Esophagus mucosa (tissue), 1 donor: ENCODE data around the gene ASTN2. TPM values are rescaled to one million over a fixed set of nuclear protein-coding genes. Genes with fewer than 3 reads are reported as not detected.

Source experiments
- ATAC-seq: fragments of 200-7000 bp; cut with Tn5 transposase; one replicate; pipeline ENCODE4 v1.9.1; 2020
- total RNA-seq: library from RNA; stranded (reverse); gene quantifications from one replicate; pipeline ENCODE4 v1.2.4, GENCODE V29; 2023
- donor health status: DM: yes; HTN: yes; CAD: no.

Gene ASTN2
- total RNA-seq, 1 donor from 2014 or later, result 1.00 TPM

DNA sequence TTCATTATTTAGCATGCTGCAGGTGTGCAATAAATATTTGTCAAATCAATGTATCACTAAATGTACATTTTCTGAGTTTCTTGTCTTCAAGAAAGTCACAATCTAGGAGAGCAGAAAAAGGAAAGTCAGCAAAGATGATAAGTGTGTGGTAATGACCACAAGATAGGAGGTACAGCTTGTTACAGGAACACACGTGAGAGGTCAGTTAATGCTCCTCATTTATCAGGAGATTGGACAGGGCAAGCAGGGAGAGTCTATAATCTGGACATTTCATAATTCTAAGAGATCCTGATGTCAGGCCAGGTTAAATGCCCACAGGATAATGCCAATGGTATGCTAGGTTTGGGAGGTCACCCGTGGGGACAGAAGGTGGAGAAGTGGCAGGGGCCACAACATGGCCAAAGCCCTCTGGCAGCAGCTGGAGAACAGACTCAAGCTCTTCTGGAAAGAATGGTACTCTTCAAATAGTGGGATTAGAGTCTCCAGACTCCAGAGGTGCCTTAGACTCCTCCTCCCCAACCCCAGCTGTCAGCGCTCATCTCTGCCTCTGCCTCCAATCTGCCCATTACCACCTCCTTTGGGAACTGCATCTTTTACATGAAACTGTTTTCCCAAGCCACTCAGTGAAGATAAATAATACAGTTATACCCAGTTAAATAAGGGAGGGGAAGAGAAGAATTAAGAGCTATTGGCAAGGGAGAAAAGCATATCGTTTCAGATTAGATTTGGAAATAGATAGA lies 114.3 kb downstream of the ASTN2 start:
- no peak for ATAC-seq

DNA sequence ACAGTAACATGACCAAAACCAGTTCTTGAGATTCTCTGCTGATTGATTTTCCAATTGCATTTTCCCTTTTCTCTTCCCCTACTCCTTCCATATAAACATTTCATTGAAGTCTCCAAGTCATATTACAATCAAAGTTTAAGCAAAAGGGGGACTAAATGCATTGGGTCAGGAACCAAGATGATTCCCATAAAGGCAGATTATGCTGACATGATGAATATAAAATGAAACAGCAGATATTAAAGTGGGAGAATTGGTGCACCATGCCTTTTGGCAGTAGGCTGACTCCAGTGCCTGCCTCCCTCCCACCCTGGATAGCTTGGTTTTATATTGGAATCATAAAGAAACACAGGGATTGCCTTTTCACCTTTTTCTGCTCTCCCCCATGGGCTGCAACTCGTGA lies 118.4 kb downstream of the ASTN2 start:
- no peak for ATAC-seq

DNA sequence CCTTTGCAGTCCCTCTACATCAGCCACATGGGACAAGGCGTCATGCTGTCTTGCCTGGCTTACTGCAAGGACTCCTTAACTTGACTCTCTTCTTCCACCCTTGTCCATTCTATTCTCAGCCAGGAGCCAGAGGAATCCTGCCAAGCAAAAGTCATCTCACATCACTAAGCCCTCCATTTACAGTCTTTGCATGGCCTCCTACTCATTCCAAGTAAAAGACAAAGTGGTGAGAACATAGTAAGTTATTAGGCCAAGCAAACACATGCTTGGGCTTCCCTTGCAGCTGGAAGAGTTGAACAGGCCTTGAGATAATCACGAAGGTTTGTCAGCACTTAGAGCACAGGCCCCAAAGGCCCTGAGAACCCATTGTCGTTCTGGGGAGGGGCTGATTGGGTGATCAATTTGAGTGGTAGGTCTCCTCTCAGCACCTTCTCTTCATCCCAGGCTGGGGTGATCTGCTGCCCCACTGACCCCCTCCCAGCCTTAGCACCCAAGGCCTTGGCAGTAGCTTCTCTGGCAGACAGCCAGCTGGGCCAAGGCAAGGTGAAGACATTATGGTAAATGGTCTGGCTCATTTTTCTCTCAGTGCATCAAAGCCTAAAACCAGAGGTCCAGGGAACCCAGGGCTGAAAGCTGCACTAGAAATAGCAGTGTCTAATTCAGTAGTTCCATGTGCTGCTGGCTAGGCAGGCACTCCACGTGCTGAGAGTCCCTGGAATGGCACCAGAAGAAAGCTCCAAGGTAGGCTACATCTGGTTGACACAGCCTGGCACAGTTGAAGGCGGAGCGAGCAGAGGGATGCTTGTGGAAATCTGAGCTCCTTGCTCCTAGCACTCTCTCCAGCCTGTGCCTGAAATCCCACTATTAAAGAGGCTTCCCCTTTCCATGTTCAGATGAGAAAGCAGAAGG lies 121.4 kb downstream of the ASTN2 start:
- no peak for ATAC-seq

DNA sequence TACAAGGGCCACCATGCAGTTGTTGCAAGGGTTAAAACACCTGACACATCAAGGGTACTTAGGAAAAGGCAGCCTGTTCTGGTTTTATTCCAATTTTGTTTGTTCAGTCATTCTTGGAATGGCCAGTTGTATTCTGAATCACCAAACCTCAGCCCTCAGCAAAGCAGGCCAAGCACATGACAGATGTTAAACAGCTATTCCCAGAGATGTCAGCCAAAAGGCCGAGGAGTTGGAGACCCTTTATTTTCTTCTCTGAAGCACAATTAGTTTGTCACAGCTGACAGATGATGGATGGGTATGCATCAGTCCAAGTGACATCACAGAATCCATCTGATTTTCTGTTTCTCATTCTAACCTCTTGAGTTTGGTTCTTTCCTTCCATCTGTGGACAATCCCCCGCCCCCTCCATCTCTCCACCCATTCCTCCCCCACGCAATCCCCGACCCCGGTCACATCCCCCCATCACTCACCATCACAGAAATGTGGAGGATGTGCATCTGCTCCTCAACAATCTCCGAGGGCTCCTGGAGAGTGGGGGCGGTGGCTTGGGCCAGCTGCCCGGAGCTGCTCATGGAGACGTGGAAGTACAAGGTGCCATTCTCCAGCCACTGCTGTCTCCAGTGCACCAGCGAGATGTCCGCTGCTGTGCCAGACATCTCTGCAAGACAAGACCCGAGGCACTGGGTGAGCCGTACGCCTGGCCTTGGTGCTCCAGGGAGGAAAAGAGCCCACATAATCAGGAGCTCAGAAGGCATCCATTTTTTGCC lies 123.8 kb downstream of the ASTN2 start:
- no peak for ATAC-seq

DNA sequence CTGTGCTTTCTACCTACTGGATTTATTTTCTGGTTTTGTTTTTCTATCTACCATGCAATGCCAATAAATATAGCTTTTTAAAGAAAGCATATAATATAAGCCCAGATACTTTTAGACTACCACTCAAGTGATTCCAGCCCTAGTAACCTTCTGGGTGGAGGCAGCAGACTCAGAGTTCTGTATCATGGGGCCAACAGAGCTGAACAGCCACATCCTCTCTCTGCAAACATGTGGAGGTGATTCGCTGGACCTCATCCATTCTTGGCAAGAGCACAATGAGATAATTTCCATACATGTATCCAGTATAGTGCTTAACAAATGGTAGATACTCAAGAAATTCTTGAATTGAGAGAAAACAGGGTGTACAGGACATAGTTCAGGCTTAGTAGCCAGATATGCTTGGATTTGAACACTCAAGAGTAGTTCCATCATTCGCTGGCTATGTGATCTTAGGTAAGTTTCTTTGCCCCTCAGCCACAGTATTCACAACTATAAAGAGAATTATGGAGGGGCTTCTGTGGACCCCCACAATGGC lies 124.5 kb downstream of the ASTN2 start:
- ATAC-seq, result no peak

DNA sequence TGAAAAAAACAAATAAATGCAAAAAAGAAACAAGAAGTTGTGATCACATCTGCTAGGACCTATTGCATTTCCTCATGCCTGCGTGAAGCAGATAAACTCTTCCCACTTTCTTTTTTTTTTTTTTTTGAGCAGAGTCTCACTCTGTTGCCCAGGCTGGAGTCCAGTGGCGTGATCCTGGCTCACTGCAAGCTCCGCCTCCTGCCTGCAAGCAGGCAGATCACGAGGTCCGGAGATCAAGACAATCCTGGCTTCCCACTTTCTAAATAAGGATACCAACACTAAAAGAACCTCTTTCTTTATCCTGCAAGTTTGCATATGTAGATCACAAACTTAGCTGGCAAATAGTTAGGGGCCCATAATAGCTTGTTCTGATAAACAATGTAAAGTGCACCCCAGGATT lies 128.6 kb downstream of the ASTN2 start:
- no peak for ATAC-seq

DNA sequence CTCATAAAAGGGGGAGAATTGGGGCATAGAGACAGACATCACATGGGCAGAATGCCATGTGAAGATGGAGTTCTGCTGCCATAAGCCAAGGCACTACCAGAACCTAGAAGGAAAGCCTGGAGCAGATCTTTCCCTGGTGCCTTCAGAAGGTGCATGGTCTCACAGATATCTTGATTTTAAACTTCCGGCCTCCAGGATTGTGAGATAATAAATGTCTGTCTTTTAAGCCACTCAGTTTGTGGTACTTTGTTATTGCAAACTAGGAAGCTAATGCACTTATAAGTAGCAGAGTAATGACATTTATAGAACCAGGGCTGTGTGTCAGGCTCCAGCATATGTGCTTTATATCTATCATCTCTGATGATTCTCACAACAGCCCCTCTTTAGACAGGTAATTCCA lies 130.4 kb downstream of the ASTN2 start:
- ATAC-seq, result no peak

DNA sequence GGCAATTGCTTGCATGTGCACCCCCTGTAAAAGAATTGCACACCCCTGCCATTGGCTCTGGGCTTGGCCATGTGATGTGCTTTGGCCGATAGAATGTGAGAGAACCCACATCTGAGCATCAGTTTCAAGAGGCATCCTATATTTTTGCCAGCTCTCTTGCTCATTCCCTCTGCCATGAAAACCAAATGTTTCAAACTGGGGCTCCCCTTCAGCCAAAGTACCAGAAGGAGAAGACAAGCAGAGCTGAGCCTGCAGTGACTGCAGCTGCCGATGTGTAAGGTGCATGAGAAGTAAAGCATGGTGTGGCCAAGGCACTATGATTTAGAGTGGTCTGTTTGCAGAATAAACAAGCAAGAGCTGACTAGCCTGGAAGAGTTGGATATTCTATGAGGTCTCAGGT lies 132.3 kb downstream of the ASTN2 start:
- ATAC-seq, result no peak

DNA sequence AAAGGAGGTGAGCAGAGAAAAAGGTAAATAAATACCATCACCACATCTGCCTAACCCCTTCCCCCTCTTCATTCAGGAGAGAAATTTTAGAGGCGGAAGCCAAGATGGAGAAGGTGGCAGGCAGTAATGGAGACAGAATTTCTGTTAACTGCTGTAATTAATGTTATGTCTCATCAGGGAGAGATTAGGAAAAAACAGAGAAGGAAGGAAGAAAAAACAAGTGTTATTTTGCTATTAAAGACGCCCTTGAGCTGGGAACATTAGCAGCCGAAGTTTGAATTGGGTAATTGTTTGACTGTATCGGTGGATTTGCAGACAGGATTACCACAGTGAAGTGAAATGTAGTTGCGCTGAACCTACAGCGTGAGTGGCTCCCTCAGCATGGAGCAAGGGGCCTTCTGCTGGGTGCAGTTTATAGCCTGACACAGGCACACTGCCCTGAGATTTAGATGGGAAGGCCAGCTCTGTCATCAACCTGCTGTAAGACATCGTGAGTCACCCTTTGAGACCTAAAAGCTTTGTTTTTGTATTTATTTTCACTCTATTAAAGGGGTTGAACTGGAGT lies 136.3 kb downstream of the ASTN2 start:
- ATAC-seq, result no peak

DNA sequence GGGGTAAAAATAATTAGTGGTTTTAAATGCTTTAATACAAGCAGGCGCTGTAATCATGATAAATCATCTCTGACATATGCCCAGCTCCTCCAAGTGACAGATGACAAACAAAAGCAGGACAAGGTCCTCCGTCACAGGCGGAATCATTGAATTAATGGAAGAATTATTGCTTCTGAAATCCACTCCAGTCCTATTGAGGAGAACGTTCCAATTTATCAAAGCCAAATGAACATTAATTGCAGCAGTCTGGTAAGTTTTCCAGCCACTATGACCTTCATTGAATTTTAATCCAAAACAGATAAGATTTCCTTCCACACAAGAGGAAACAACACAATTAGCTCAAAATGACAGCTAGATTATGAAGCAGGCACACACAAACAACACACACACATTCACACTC lies 136.8 kb downstream of the ASTN2 start:
- ATAC-seq, result no peak

DNA sequence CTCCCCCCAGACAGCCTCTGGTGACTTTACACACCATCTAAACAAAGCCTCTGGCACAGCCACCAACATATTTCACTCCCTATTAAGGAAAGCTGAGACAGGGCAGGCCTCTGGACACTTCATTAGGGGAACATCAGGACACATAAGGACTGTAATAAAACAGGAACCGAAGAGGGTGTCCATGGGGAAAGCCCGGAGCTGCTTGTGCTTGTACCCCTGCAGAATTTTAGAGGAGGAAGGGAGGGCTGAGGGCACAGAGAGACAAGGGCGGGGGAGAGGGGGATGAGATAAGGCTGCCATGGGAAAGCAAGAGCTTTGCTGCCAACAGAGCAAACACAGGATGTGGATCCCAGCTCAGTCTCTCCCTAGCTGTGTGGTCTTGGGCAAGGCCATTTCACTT lies 138.4 kb downstream of the ASTN2 start:
- ATAC-seq, result no peak

DNA sequence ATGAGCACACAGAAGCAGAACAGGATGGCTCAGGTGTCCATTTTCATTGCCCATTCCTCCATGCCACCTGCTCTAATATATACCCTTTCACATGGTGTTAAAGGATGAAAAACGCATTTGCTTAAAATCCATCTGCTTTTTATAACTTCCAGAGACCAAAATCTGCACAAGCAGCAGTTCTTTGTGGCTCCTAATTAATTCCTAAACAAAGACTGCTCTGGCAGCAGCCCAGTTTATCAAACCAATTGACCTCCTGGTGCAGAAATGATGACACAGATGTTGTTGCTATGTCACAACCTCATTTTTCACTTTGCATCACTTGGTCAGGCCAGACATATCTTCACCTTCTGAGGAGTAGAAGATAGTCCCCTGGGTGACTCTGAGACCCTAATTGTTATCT lies 141.2 kb downstream of the ASTN2 start:
- no peak for ATAC-seq

DNA sequence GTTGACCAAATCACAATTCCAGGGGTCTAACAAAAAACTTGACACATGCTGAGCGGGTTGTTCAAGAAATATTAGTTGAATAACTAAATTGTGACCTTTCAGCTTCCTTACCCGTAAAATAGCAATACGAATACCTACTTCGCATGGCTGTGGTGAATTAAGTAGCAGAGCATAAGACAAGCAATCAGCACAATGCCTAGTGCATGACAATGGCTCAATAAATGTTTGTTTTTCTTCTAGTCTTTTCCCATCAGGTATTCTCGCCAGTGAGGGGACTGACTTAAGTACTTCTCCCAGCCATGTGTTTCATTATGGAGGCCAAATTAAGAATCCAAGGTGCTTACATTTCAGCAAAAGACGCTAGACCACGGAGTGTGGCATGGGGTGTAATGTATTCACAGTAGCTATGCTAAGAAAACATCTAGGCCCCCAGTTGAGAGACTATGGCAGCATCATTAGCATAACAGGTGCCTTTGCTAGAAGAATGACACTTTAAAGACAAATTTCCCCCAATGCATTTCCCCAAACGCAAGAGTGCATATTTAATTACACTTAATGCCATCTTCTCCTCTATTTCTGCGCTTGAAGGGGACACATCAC lies 145.9 kb downstream of the ASTN2 start:
- ATAC-seq, result no peak

DNA sequence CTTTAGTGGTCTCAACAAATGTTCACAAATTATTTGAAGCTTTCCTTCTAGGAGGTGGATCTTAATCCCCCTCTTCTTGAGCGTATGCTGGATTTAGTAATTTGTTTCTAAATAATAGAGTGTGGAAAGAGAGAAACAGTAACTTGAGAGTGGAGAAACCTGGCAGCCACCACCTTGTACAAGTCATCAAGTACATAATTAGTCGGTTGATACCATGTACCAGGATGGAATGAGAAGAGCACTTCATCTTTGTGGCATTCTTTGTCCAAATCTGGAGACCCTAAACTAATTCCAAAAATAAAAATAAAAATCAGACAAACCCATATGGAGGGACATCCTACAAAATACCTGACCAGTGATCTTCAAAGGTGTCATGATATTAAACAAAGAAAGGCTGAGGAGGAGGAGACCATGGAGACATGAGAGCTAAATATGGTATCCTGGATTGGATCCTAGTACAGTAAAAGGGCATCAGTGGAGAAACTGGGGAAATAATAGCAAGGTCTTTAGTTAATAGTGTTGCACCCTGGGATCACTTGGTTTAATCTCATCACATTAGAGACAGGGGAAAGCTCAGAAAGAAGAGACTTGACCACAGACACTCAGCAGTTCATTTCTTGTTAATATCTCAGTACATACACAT lies 147.9 kb downstream of the ASTN2 start:
- no peak for ATAC-seq

DNA sequence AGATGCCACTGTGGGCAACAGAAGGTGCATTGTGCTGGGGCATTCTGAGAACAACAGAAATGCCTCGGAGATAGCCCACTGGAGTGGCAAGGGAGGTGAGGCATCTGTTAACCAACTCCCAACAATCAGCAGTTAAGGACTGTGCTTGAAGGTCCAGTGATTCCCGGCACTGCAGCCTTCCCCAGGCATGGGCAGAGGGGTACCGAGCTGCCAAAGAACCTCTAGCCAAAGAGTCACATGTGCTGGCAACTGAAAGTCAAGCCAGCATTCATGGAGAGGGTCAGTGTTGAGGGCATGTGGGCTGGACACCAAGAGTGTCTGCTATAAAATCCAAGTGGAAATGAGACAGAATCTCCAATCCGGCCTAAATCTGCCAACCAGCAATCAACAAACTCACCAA lies 149.6 kb downstream of the ASTN2 start:
- ATAC-seq, result no peak

DNA sequence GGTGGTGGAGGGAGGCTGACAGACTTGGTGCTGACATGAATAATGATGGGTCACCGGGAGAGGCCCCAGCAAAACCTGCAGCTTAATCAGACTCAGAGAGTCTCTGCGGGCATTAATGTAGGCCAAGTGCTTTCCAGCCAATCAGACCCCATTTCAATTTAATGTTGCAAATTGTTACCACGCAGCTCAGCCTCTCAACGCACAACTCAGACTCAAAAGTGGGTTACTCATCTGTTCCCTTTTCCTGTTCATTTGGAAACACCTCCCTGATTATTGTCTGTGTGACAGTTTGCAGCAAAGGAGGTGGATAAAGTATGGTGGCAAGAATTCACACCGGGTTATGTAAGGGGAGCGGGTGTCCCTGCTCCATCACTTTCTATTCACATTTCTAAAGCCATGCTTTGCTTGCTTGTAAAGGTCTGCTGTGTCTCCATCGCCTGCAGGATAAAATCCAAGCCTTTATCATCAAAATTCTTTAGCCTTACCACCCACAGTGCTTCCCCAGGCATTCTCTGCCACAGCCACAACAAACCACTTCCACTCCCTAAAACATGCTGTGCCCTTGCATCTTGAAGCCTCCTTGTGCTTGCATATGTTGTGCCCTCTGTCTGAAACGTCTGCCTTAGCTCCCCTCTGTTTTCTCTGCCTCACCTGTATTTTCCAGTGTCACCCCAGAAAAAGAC lies 156.5 kb downstream of the ASTN2 start:
- ATAC-seq, result no peak

DNA sequence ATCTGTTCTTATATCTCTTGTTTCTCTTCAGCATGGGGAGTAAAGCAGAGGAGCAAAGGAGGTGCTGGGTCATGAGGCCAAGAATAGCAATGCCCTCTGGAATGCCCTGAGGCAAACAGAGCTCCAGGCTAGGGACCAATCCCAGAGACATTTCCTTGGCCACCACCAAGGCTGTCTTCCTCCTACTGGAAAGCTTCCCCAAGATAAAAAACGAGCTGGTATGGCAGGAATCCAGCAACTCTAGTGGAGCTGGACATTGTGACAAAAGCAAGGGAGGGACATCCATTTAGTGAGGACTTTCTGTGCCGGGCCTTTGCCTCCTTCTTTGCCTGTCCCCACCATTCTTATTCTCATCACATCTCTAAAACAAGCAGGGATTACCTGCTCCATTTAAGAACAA lies 161.6 kb downstream of the ASTN2 start:
- no peak for ATAC-seq

DNA sequence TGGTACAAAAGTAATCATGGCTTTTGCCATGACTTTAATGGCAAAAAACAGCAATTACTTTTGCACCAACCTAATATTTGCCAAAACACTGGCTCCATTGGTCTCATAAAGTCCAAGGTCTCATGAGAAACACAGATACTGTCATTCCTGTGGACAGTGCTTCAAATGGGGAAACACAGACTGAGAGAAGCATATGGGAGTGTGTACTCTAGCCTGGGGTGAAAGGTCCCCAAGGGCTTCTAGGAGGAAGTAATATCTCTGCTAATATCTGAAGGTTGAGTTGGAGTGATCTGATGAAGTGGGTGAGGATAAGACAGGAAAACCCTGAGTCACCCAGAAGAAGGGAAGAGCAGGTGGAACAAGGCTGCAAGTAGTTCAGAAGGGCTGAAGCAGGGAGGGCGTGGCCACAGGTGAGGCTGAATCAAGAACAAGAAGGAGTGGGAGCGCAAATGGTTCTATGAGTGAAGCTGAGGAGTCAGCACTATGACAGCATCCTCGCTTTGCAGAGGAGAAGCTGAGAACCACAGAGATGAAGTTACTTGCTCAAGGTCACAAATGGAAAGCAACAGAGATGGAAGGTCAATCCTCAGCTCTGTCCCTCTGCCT lies 164.1 kb downstream of the ASTN2 start:
- no peak for ATAC-seq

DNA sequence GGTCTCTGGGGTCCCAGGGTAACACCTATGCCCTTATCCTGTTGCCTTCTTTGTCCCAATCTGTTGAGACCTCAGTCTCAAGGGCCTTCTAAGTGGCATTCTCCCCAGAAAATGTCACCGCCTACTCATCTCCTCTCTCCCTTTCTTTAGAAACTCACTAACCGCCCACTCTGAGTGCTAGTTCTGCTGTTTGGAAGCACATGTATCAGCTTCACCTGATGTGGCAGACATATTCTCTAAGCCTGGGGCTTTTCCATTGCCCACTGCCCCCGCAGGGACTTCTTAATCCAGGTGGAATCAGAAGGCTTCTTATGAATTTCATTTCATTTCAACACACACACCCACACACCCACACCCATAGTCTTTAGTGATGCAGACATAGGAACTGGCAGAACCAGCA lies 165.1 kb downstream of the ASTN2 start:
- ATAC-seq, result no peak

DNA sequence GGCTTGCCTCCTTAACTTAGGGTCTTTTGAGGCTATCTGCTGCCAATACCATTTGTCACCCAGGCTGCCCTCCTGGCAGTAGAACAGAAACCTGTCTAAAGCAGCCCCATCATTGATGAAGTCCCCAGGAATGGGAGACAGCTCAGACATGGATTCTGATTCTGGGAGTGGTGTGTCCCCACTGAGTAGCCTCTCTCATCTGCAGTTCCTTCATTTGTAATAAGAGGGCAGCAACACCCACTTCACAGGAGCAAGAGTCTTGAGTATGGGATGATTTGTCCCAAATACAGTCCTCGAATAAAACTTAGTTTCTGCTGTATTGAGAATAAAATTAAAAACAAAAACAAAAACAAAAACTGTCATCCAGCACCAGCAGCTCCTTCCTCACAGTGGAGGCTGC lies 167.6 kb downstream of the ASTN2 start:
- ATAC-seq, result no peak
